NCI-H2081 (cell line): ENCODE results near the gene NCBP1.

Experiments
- DNase-seq, 2 experiments: peaks; one replicate each; lab custom pipeline; 2025; lab: John Stamatoyannopoulos, UW

NCBP1 gene

DNA sequence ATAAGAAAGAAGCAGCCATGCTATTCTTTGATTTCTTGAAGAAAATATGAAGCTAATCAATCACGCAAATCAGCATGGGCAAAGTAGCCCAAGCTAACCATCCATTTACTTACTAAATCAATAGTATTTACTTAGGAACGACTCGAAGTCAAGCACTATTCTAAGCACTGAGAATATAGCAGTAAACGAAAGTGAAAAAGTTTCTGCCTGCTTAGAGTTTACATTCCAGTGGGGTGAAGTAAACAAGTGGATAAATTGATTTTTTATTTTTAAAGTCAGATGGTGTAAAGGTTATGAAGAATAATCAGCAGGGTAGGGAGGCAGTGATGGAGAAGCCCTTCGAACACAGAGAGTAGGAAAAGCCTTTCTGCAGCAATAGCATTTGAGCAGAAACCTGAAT, 6.0 kb upstream of the NCBP1 start:
- DNase-seq, result no peak

DNA sequence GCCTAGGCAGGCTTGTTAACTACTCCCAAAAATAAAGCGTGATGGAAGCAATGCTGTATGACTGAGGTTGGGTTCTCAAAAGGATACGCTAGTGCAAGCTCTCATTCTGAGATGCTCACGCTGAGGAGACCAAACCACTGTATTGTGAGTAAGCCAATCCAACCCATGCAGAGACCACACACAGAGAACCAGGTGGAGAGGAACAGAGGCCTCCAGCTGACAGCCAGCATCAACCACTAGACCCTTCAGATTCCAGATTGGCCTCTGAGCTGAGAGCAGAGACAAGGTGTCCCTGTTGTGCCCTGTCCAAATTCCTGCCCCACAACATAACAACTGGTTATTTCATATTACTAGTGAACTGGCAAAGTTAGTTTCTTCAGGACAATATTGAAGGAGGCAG, 5.0 kb upstream of the NCBP1 start:
- DNase-seq, result peak in 1 of 2 experiments; percentile 16

DNA sequence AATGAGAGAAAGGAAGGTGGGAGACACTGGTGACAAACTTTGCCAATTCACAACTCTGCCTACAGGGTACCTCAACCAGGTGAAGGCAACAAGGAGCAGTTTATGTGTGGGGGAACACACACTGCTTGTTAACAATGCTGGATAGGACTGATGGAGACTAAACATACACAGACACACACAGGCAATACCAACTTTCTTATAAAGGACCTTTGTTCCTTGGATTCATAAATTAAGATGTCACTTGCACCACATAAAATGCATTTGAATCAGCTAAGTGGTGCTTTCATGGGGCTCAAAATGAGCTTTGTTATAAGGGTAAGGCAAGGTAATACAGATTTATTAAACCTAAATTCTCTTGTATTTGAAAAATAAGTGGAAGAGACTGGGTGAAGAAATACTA, 4.5 kb upstream of the NCBP1 start:
- no peak for DNase-seq

DNA sequence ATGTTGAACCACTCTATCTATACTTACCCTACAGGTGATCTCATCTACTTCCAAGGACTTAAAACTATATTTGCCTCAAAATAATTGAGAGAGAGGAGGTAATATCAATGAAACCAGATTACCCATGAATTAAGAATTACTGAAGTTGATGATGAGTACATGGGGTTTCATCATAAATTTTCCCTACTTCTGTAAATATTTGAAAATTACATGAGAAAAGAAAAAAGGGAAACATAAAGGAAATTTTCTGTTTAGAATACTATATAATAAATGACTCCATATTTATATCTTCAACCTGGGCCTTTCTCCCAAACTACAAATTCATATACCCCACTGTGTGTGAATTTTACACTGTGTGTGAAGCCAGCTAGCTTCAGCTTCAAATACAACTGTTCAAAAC, 3.0 kb upstream of the NCBP1 start:
- no peak for DNase-seq

- DNase-seq, result peak; percentile 48 to 68
Measured at GRCh38 chr9:97632248-97632984, 1.2 kb upstream of the NCBP1 start.

DNA sequence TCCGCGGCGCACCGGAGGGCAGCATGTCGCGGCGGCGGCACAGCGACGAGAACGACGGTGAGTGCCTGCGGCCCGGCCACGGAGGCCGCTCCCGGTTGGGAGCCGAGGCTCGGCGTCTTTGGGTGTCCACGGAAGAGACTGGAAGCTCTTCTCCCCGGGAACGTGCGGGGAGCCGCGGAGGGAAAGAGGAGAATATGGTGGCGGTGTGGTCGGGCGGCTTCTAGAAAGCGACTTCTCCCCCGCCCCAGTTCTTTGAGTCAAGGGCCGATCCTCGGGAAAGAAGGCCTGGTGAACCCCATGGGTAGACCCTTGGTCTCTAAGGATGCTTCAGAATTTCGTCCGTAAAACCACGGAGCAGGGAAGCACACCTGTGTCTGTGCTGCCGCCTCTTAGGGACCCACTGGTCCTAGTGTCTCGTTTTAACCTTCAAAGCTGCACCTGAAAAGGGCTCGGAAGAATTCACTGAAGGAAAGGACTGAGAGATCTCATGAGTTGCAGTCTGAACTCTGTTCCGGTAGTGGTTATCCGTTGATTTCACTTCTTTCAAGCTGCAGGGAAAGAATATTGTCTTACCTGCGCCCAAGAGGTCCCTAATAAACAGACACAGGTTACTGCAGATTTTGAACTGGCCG, 354 bp downstream of the NCBP1 start:
- no peak for DNase-seq

DNA sequence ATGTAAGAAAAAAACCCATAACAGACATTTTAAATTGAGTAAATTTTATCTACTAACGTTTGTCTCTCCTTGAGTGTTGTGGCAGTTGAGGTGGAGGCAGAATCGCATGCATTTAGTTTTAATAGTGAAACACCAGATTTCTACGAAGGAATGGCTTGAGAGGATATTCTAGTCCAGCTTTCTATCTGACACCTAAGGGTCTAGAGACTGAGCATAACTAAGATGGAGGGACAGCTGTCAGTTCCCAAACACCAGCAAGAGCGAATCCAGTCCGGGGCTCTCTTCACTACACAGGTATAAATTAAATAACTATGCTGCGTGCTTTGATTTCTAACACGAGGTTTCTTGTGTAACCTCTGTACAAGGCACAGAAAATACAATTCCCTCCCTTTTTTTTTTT, 1.4 kb downstream of the NCBP1 start:
- peak in 1 of 2 experiments; percentile 10 for DNase-seq

GRCh38 chr9:97636903-97637302, 3.3 kb downstream of the NCBP1 start:
- DNase-seq, result peak in 1 of 2 experiments; percentile 3

- DNase-seq, result peak in 1 of 2 experiments; percentile 25
Measured at GRCh38 chr9:97638666-97639065, 5.0 kb downstream of the NCBP1 start.

DNA sequence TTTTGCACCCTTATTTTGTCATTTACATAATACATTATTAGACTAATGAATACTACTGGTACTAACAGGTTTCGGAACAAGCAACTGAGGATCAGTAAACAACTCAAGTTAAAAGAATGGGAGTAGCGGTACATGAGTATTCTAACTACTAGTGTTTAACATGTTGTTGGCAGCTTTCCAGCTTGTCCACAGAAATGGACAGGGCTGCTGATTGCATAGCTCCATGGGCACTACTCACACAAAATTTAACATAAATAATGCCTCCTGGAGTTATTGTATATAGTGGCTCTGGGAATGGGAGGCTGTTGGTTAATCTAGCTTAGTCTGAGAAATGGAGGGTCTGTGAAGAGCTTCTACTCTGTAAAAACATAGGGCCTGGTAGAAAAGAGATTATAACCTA, 6.7 kb downstream of the NCBP1 start:
- DNase-seq, result peak; percentile 48 to 69

- no peak for DNase-seq
Measured at GRCh38 chr9:97645720-97646119, 12.1 kb downstream of the NCBP1 start.

DNA sequence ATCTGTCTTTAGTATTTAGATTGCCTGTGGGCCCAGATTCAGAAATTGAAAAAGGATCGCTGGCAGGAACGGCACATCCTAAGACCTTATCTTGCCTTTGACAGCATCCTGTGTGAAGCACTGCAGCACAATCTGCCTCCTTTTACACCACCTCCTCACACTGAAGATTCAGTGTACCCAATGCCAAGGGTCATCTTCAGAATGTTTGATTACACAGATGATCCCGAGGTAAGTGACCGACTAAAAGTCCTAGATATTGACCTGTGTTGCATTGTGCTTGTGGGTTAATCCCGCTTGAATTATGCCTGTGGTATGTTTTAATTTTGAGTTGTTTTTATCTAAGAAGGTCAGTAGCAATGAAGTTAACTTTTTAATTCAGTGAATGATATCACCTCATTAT, 14.4 kb downstream of the NCBP1 start:
- DNase-seq, result no peak

DNA sequence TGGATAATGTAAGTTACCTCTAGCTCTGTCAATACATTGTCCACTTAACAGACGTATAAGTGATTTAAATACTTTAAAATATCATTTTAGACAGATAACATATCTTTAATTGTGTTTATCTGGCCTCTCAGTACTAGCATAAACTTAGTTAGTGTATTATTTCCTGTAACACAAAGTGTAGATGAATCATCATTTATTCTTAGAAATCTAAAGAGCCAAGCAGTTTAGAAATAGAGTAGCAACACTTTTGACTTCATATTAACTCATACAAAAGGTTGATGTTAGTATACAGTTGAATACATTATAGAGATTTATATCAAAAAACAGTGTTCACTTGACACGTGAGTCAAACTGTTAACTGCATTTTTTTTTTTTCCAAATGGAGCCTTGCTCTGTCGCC, 18.0 kb downstream of the NCBP1 start:
- DNase-seq, result no peak

- no peak for DNase-seq
Measured at GRCh38 chr9:97658707-97659106, 25.1 kb downstream of the NCBP1 start.

DNA sequence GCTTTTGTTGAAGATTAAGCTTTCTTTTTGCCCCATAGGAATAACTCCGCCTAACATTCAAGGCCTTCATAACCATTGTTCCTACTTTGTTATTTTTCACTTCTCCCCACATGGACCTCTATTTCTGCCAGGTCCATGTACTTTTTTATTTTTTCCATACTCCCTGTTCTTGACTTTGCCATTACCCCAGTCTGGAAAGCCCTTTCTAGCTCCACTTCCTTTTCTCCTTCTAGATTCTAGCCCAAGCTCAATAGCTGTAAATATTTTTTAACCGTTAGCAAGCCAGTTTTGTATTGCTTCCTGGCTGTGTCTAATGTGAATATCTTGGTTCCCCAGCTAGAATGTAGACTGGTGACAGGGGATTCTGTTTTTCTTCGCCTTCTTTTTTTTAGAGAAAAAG, 26.1 kb downstream of the NCBP1 start:
- no peak for DNase-seq

- DNase-seq, result no peak
Measured at GRCh38 chr9:97660340-97660739, 26.7 kb downstream of the NCBP1 start.

GRCh38 chr9:97660847-97661246, 27.2 kb downstream of the NCBP1 start:
- no peak for DNase-seq

GRCh38 chr9:97665742-97666141, 32.1 kb downstream of the NCBP1 start:
- no peak for DNase-seq

DNA sequence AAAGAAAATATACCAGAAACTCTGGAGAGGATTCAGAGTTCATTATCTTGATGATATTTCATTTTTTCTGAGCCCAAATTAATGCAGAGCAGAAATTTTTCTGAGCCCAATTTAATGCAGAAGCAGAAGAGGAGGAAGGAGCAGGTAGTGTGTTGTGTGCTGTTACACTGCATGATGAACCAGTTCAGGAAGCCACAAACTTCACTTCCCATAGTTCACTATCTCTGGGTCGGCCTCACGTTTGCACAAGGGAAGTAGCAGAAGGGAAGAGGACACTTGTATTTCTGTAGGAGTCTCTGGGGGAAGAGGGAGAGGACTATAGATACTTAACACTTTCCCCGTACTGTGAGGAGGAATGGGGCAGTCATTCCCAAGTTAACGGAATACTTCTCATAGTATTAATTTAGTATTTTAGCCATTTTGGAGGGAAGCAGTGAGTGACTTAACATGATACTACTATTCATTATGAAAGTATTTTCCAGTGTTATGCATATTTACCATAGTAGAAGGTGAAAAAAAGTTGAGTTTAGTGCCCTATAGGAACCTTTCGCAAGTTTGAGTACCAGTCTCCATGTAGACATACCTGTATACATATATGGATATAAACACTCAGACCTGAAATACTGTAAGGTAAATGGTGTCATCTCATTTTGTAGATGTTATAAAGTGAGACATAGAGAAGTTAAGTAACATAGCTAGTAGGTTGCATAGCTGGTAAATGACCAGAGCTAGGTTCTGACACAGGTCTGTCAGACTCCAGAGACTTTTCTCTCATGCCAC, 33.5 kb downstream of the NCBP1 start:
- DNase-seq, result no peak

- DNase-seq, result no peak
Measured at GRCh38 chr9:97668485-97668884, 34.9 kb downstream of the NCBP1 start.

DNA sequence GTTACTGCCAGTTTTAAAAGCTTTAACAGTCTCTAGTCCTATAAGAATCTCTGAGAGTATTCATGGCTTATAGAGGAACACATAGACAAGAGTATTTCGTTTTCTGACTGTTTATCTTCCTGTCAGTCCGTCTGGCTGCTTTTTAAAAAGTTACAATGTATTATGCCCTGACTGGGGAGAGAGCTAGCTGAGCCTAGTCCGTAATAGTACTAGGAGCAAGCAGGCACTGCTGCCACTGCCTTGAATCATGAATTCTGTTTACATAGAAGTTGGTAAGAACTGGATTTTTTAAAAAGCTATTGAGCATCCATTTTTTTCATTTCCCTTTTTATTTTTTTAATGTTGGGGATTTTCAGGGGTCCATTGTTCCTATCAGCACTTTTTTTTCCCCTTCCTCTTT, 37.0 kb downstream of the NCBP1 start:
- no peak for DNase-seq

GRCh38 chr9:97672403-97672802, 38.8 kb downstream of the NCBP1 start:
- DNase-seq, result no peak

- DNase-seq, result peak in 1 of 2 experiments; percentile 31
Measured at GRCh38 chr9:97673922-97674321, 40.3 kb downstream of the NCBP1 start.
